Measurements from ENCODE around the gene ME1.

- no peak for TF ChIP-seq POLR2A (IDR thresholded peaks at IDR 0.05; ENCODE audit: low read length)
- TF ChIP-seq GATA1 (IDR thresholded peaks at IDR 0.05; ENCODE audit: low read depth, low read length), result no peak
Observed at GRCh38 chr6:83226517-83226916, 204.3 kb downstream of the ME1 start.
